ENCODE results near the gene WSB1.

DNA sequence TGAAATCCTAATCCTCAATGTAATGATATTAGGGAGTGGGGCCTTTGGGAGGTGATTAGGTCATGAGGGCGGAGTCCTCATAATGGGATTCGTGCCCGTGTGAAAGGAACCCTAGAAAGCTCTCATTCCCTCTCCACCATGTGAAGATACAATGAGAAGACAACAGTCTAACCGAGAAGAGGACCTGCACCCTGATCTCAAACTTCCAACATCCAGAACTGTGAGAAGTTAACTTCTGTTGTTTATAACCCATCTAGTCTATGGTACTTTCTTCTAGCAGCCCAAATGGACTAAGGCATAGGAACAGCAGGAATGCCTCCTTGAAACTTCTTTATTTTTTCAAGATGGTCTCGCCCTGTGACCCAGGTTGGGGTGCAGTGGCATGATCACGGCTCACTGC lies 24.7 kb downstream of the WSB1 start:
- TF ChIP-seq, protein P1, sequence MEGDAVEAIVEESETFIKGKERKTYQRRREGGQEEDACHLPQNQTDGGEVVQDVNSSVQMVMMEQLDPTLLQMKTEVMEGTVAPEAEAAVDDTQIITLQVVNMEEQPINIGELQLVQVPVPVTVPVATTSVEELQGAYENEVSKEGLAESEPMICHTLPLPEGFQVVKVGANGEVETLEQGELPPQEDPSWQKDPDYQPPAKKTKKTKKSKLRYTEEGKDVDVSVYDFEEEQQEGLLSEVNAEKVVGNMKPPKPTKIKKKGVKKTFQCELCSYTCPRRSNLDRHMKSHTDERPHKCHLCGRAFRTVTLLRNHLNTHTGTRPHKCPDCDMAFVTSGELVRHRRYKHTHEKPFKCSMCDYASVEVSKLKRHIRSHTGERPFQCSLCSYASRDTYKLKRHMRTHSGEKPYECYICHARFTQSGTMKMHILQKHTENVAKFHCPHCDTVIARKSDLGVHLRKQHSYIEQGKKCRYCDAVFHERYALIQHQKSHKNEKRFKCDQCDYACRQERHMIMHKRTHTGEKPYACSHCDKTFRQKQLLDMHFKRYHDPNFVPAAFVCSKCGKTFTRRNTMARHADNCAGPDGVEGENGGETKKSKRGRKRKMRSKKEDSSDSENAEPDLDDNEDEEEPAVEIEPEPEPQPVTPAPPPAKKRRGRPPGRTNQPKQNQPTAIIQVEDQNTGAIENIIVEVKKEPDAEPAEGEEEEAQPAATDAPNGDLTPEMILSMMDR (conservative IDR thresholded peaks at IDR 0.05; ENCODE audit: low read depth, low read length), result no peak
- no peak for TF ChIP-seq EZH2 (IDR thresholded peaks at IDR 0.05; ENCODE audit: borderline replicate concordance, low read depth, low read length, poor library complexity, severe bottlenecking)

Measured in A673 (cell line).